ENCODE data around the gene EIF2S2.

Gene EIF2S2

DNA sequence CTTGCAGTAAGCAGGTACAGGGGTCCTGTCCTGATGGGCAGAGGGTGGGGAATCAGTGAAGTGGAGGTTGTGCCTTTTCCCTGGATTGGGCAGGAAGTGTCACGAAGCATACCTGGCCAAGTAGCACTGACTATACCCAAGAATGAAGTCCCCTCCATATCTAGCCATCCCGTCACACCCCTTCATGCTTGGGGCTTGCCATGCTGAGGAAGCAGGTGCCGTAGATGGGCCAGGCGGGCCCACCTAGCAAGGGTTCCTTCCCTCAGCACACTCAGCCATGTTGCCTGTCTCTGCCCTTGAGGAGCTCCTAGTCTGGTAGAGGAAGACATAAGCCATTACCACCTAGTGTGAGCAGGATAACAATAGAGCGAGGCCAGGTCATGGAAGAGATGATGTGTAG is 33.5 kb downstream of the EIF2S2 start:
- H3K36me3 ChIP-seq (ENCODE audit: control insufficient read depth in 1 of 2, insufficient read depth in 2 of 2, low read depth in 1 of 2, low read length in 2 of 2), result peaks cover 73 to 76% of the 10 kb centered on the region in 2 experiments
- no peaks in the 10 kb centered on the region for H3K9me3 ChIP-seq (ENCODE audit: control insufficient read depth, low read length)
- H3K23ac ChIP-seq (ENCODE audit: low read length in 2 of 2), result no peak overlapping the region
- no peaks in the 10 kb centered on the region for H3K27me3 ChIP-seq (ENCODE audit: control insufficient read depth in 1 of 2, insufficient read depth in 1 of 2, low read length in 2 of 2)
- no peak overlapping the region for H3K4me2 ChIP-seq (ENCODE audit: low read length, poor library complexity, severe bottlenecking)
- H3K79me1 ChIP-seq (replicated peaks; ENCODE audit: low read length, poor library complexity, severe bottlenecking), result peaks cover 63% of the 10 kb centered on the region
- H3K9ac ChIP-seq (ENCODE audit: low read length), result no peak overlapping the region
- H2BK12ac ChIP-seq (ENCODE audit: low read length in 2 of 2), result no peak overlapping the region
- DNase-seq, result no peak
- H3K14ac ChIP-seq (ENCODE audit: low read length in 2 of 2), result no peak overlapping the region
- no peak overlapping the region for H3K4ac ChIP-seq (ENCODE audit: low read depth in 1 of 2, low read length in 2 of 2)
- no peak overlapping the region for H2AK5ac ChIP-seq (ENCODE audit: low read length, severe bottlenecking)
- 98% methylated on average over 5 of the region's 5 CpGs for WGBS
- no peak overlapping the region for H4K8ac ChIP-seq (ENCODE audit: low read length)
- H2BK120ac ChIP-seq (ENCODE audit: low read depth, low read length), result no peak overlapping the region
- H2AFZ ChIP-seq (ENCODE audit: low read depth, low read length), result no peak overlapping the region
- no peak overlapping the region for H3K18ac ChIP-seq (ENCODE audit: low read depth in 1 of 2, low read length in 2 of 2)
- peaks cover 4% of the 10 kb centered on the region for H3K4me1 ChIP-seq (ENCODE audit: control insufficient read depth, insufficient read depth, low read depth, low read length)
- no peak overlapping the region for H2BK5ac ChIP-seq (ENCODE audit: low read depth, low read length, poor library complexity, severe bottlenecking)
- H3K27ac ChIP-seq (ENCODE audit: low read length, poor library complexity, severe bottlenecking), result no peak overlapping the region
- no peak overlapping the region for H4K91ac ChIP-seq (ENCODE audit: low read length)
- H2BK15ac ChIP-seq (ENCODE audit: low read depth, poor library complexity, severe bottlenecking), result no peak overlapping the region
- no peak overlapping the region for H3K4me3 ChIP-seq (ENCODE audit: insufficient read depth in 1 of 2, low read depth in 1 of 2, low read length in 2 of 2)

DNA sequence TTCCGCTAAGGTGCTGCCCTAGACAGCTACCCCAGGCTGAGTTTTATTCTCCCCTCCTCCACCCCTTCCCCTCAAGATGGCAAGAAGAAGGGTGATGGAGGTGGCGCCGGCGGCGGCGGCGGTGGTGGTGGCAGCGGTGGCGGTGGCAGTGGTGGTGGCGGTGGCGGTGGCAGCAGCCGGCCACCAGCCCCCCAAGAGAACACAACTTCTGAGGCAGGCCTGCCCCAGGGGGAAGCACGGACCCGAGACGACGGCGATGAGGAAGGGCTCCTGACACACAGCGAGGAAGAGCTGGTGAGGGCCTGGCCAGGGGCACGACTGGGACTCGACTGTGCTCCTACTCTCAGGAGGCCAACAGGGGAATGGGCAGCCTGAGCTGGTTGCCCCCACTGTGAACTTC is 35.1 kb downstream of the EIF2S2 start:
- 97% methylated on average over 16 of the region's 20 CpGs for WGBS
- Histone ChIP-seq H4K91ac (ENCODE audit: low read length) (no peak overlapping the region), H3K27me3 (ENCODE audit: control insufficient read depth in 1 of 2, insufficient read depth in 1 of 2, low read length in 2 of 2) (no peaks in the 10 kb centered on the region)

DNA sequence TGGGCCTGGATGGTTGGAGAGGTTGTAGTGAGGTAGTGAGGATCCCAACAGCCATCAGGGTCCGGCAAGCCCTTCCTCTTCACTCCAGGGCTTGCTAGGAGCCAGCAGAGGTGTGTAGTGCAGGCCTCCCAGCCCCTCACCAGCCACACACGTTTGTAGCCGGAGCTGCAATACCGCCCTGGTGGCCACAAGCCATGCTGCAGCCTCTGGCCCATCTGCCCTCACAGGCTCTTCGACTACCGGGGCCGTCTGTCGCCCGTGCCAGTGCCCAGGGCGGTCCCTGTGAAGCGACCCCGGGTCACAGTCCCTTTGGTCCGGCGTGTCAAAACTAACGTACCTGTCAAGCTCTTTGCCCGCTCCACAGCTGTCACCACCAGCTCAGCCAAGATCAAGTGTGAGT is 36.4 kb downstream of the EIF2S2 start:
- Histone ChIP-seq H3K4ac (ENCODE audit: low read depth in 1 of 2, low read length in 2 of 2) (no peak overlapping the region), H3K4me2 (ENCODE audit: low read length, poor library complexity, severe bottlenecking) (no peak overlapping the region), H3K4me3 (ENCODE audit: insufficient read depth in 1 of 2, low read depth in 1 of 2, low read length in 2 of 2) (no peak overlapping the region), H4K91ac (ENCODE audit: low read length) (no peak overlapping the region), H2AK5ac (ENCODE audit: low read length, severe bottlenecking) (no peak overlapping the region), H2BK15ac (ENCODE audit: low read depth, poor library complexity, severe bottlenecking) (no peak overlapping the region), H3K36me3 (ENCODE audit: control insufficient read depth in 1 of 2, insufficient read depth in 2 of 2, low read depth in 1 of 2, low read length in 2 of 2) (peaks cover 55 to 74% of the 10 kb centered on the region in 2 experiments), H3K79me1 (replicated peaks; ENCODE audit: low read length, poor library complexity, severe bottlenecking) (peaks cover 69% of the 10 kb centered on the region), H2BK12ac (ENCODE audit: low read length in 2 of 2) (no peak overlapping the region), H3K23ac (ENCODE audit: low read length in 2 of 2) (no peak overlapping the region), H2BK120ac (ENCODE audit: low read depth, low read length) (no peak overlapping the region), H4K8ac (ENCODE audit: low read length) (no peak overlapping the region), H2AFZ (ENCODE audit: low read depth, low read length) (no peak overlapping the region), H3K18ac (ENCODE audit: low read depth in 1 of 2, low read length in 2 of 2) (no peak overlapping the region), H2BK5ac (ENCODE audit: low read depth, low read length, poor library complexity, severe bottlenecking) (no peak overlapping the region), H3K27me3 (ENCODE audit: control insufficient read depth in 1 of 2, insufficient read depth in 1 of 2, low read length in 2 of 2) (no peaks in the 10 kb centered on the region), H3K9me3 (ENCODE audit: control insufficient read depth, low read length) (no peaks in the 10 kb centered on the region), H3K9ac (ENCODE audit: low read length) (no peak overlapping the region), H3K4me1 (ENCODE audit: control insufficient read depth, insufficient read depth, low read depth, low read length) (peaks cover 1% of the 10 kb centered on the region), H3K27ac (ENCODE audit: low read length, poor library complexity, severe bottlenecking) (no peak overlapping the region), H3K14ac (ENCODE audit: low read length in 2 of 2) (no peak overlapping the region)
- DNase-seq, result no peak
- 97% methylated on average over 15 of the region's 16 CpGs for WGBS

More for the DNA sequence above, 35.1 kb downstream of the EIF2S2 start:
- H3K14ac ChIP-seq (ENCODE audit: low read length in 2 of 2), result no peak overlapping the region
- no peak overlapping the region for H3K4ac ChIP-seq (ENCODE audit: low read depth in 1 of 2, low read length in 2 of 2)
- H3K4me2 ChIP-seq (ENCODE audit: low read length, poor library complexity, severe bottlenecking), result no peak overlapping the region
- H3K23ac ChIP-seq (ENCODE audit: low read length in 2 of 2), result no peak overlapping the region
- peaks cover 67% of the 10 kb centered on the region for H3K79me1 ChIP-seq (replicated peaks; ENCODE audit: low read length, poor library complexity, severe bottlenecking)
- peaks cover 67 to 86% of the 10 kb centered on the region in 2 experiments for H3K36me3 ChIP-seq (ENCODE audit: control insufficient read depth in 1 of 2, insufficient read depth in 2 of 2, low read depth in 1 of 2, low read length in 2 of 2)
- no peak overlapping the region for H4K8ac ChIP-seq (ENCODE audit: low read length)
- no peak overlapping the region for H2BK120ac ChIP-seq (ENCODE audit: low read depth, low read length)
- no peak overlapping the region for H2BK12ac ChIP-seq (ENCODE audit: low read length in 2 of 2)
- DNase-seq, result no peak
- no peak overlapping the region for H2BK15ac ChIP-seq (ENCODE audit: low read depth, poor library complexity, severe bottlenecking)
- H2AK5ac ChIP-seq (ENCODE audit: low read length, severe bottlenecking), result no peak overlapping the region
- H2BK5ac ChIP-seq (ENCODE audit: low read depth, low read length, poor library complexity, severe bottlenecking), result no peak overlapping the region
- H3K4me3 ChIP-seq (ENCODE audit: insufficient read depth in 1 of 2, low read depth in 1 of 2, low read length in 2 of 2), result no peak overlapping the region
- no peak overlapping the region for H3K18ac ChIP-seq (ENCODE audit: low read depth in 1 of 2, low read length in 2 of 2)
- H3K9ac ChIP-seq (ENCODE audit: low read length), result no peak overlapping the region
- no peaks in the 10 kb centered on the region for H3K9me3 ChIP-seq (ENCODE audit: control insufficient read depth, low read length)
- H3K27ac ChIP-seq (ENCODE audit: low read length, poor library complexity, severe bottlenecking), result no peak overlapping the region
- no peak overlapping the region for H2AFZ ChIP-seq (ENCODE audit: low read depth, low read length)
- peaks cover 1% of the 10 kb centered on the region for H3K4me1 ChIP-seq (ENCODE audit: control insufficient read depth, insufficient read depth, low read depth, low read length)

DNA sequence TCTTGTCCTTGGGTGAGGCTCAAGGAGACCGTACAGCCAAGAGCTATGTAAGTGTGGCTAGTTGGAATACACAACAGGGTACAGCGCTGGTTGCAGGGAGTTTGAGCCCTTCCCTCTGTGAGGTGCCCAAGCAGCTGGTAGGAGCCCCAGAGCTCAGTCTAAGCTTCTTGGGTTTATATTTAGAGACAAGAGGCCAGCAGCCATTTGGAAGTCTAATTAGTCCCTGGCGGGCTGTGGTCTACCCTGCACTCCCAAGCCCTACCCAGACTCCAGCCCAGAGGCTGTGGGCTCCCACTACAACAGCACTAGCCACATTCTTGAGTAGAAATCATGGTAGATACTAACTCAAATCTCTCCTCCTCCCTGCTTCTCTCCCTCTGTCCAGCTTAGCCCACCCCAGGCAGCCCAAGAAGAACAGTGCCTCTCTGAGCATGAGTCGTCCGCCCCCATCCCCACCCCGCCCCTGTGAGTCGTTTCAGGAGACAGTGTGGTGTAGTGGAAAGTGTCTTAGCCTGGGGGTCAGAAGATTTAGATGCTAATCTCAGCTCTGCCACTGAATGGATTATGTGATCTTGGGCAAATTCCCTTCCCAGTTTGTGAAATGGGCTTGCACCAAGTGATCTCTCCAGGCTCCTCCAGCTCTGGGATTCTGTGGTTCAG is 37.8 kb downstream of the EIF2S2 start:
- H2BK15ac ChIP-seq (ENCODE audit: low read depth, poor library complexity, severe bottlenecking), result no peak overlapping the region
- H3K18ac ChIP-seq (ENCODE audit: low read depth in 1 of 2, low read length in 2 of 2), result no peak overlapping the region
- peaks cover 45 to 60% of the 10 kb centered on the region in 2 experiments for H3K36me3 ChIP-seq (ENCODE audit: control insufficient read depth in 1 of 2, insufficient read depth in 2 of 2, low read depth in 1 of 2, low read length in 2 of 2)
- H3K27ac ChIP-seq (ENCODE audit: low read length, poor library complexity, severe bottlenecking), result no peak overlapping the region
- H2BK120ac ChIP-seq (ENCODE audit: low read depth, low read length), result no peak overlapping the region
- DNase-seq, result peak; percentile 22
- 85% methylated on average over 7 of the region's 7 CpGs for WGBS
- no peak overlapping the region for H4K8ac ChIP-seq (ENCODE audit: low read length)
- H2BK5ac ChIP-seq (ENCODE audit: low read depth, low read length, poor library complexity, severe bottlenecking), result no peak overlapping the region
- no peak overlapping the region for H2AFZ ChIP-seq (ENCODE audit: low read depth, low read length)
- H4K91ac ChIP-seq (ENCODE audit: low read length), result no peak overlapping the region
- H2AK5ac ChIP-seq (ENCODE audit: low read length, severe bottlenecking), result no peak overlapping the region
- H3K4me1 ChIP-seq (ENCODE audit: control insufficient read depth, insufficient read depth, low read depth, low read length), result peaks cover 3% of the 10 kb centered on the region
- H3K4ac ChIP-seq (ENCODE audit: low read depth in 1 of 2, low read length in 2 of 2), result no peak overlapping the region
- no peaks in the 10 kb centered on the region for H3K9me3 ChIP-seq (ENCODE audit: control insufficient read depth, low read length)
- no peak overlapping the region for H3K14ac ChIP-seq (ENCODE audit: low read length in 2 of 2)
- no peak overlapping the region for H3K23ac ChIP-seq (ENCODE audit: low read length in 2 of 2)
- peaks cover 66% of the 10 kb centered on the region for H3K79me1 ChIP-seq (replicated peaks; ENCODE audit: low read length, poor library complexity, severe bottlenecking)
- no peak overlapping the region for H3K9ac ChIP-seq (ENCODE audit: low read length)
- no peak overlapping the region for H3K4me3 ChIP-seq (ENCODE audit: insufficient read depth in 1 of 2, low read depth in 1 of 2, low read length in 2 of 2)
- no peak overlapping the region for H2BK12ac ChIP-seq (ENCODE audit: low read length in 2 of 2)
- no peak overlapping the region for H3K4me2 ChIP-seq (ENCODE audit: low read length, poor library complexity, severe bottlenecking)
- H3K27me3 ChIP-seq (ENCODE audit: control insufficient read depth in 1 of 2, insufficient read depth in 1 of 2, low read length in 2 of 2), result no peaks in the 10 kb centered on the region
